Testis (tissue), 3 donors: ENCODE results near the gene SLC11A2. TPM values are rescaled to one million over a fixed set of nuclear protein-coding genes. Genes with fewer than 3 reads are reported as not detected.

Source experiments
- DNase-seq: peaks from one replicate; pipeline ENCODE4 v3.0.0-alpha.2; 2019
- H3K27ac ChIP-seq, 2 donors: fragments of 200-600 bp; sonication (generic); one replicate each; pipeline ENCODE4 v1.5.1; 2019
- H3K27me3 ChIP-seq: fragments of 200-600 bp; sonication (generic); one replicate; pipeline ENCODE4 v1.5.1; 2019
- H3K36me3 ChIP-seq: fragments of 200-600 bp; sonication (generic); one replicate; pipeline ENCODE4 v1.5.1; 2017; ENCODE audit warnings: low read depth; ENCODE audit errors: missing control alignments
- H3K4me1 ChIP-seq: fragments of 200-600 bp; sonication (generic); one replicate; pipeline ENCODE4 v1.5.1; 2019
- H3K4me3 ChIP-seq, 2 donors: fragments of 200-600 bp; sonication (generic); one replicate each; pipeline ENCODE4 v1.5.1; 2017 to 2019
- H3K9me3 ChIP-seq: fragments of 200-600 bp; sonication (generic); one replicate; pipeline ENCODE4 v1.5.1; 2017
- CTCF ChIP-seq, 3 experiments: fragments of 450-650 bp in 2 of 3; fragments of 200-600 bp in 1 of 3; sonication (generic) in 1 of 3; IDR thresholded peaks; one replicate each; pipeline ENCODE4 v1.5.1; 2016 to 2019; ENCODE audit warnings: antibody characterized with exemption in 3 of 3, mild to moderate bottlenecking in 2 of 3, moderate library complexity in 1 of 3
- POLR2A ChIP-seq: fragments of 450-650 bp; IDR thresholded peaks from one replicate; pipeline ENCODE4 v1.6.1; 2017; ENCODE audit warnings: antibody characterized with exemption, mild to moderate bottlenecking, moderate library complexity
- WGBS, 2 donors: methylation state at CpG; one replicate each; pipeline ENCODE4 v1.1.5; 2018; 5-methylcytosine and 5-hydroxymethylcytosine counted together
- intact Hi-C: fragments of 100-400 bp; cut with DNase I; formaldehyde crosslinking; loops from one replicate; pipeline ENCODE4 v1.15.1; 2023; ENCODE audit warnings: low total_unique reads
- polyA plus RNA-seq: library from polyadenylated mRNA; stranded (reverse); fragments of 350-450 nt; fragmentation: Illumina TruSeq; extraction: RNeasy Lipid Tissue Mini Kit (QIAGEN cat#74804); gene quantifications from one replicate; pipeline ENCODE4 v1.2.3, GENCODE V29; 2014; ENCODE audit warnings: low read depth, low replicate concordance; ENCODE audit not compliant: insufficient read depth
- total RNA-seq, 2 donors: library from RNA; depleted of rRNA; stranded (reverse); fragments of >200 nt; gene quantifications; one replicate each; pipeline ENCODE4 v1.2.3, GENCODE V29; 2016

Gene SLC11A2
- total and polyA plus RNA-seq, 3 donors from 2014 or later: 42.9 to 66.5 (median 63.4) TPM

DNA sequence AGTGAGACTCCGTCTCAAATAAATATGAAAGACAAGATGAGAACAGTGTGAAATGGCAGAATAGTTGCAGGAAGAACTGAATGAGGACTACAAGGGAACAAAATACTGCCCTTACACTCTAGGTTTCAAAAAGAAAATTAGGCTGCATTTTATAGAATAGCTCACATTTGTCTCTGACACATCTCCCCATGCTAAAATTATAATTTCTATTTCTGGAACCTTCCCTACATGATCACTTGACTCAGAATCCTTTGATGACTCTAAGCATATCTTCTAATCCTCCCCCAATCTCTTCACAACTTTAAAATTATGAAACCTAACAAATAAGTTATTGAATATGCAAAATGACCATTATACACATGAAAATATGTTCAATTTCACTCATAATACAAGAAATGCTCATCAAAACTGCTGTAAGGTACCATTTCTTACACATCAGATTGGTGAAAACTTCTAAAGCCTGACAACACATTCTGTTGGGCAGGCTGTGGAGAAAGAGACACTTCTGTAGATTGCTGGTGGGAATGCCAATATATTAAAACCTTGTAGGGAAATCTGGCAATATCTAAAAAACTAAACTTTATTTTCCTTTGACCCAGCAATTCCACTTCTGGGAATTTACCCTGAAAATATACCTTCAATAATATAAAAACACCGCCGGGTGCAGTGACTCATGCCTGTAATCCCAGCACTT, 78.1 kb downstream of the SLC11A2 start:
- DNase-seq: no peak
- no peaks in the 10 kb centered on the region for H3K4me1 ChIP-seq
- no peak overlapping the region for H3K27ac ChIP-seq
- WGBS, 2 donors: 87 to 95% methylated on average over 3 of the region's 3 CpGs
- no peaks in the 10 kb centered on the region for H3K36me3 ChIP-seq
- TF ChIP-seq CTCF (IDR thresholded peaks at IDR 0.05): no peak
- no peak for TF ChIP-seq POLR2A
- H3K4me3 ChIP-seq: no peak overlapping the region
- no peaks in the 10 kb centered on the region for H3K9me3 ChIP-seq
- no peaks in the 10 kb centered on the region for H3K27me3 ChIP-seq
- intact Hi-C loops: no loop called here

DNA sequence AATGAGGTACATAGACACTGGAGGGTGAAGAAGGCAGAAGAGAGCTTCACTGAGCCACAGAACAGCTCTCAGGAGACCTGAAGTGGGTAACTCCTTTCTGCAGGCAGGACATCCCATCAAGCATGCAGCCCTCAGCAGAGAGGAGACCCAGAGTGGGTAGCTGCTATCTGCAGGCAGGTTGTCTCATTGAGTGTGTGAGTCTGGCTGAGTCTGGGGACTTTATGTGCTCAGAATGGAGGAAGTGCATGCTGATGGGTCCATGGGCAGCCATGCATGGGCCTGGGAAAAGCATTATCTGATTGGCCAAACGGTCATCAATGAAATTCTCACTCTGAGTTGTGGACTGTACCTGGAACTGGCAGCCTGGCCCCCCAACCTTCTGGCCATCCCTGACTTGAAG, 88.5 kb downstream of the SLC11A2 start:
- WGBS, 2 donors: 100% methylated on average over 1 of the region's 1 CpG; no CpG with 5 or more reads in 1 of the 2 donors
- no peaks in the 10 kb centered on the region for H3K36me3 ChIP-seq
- H3K4me3 ChIP-seq: no peak overlapping the region
- no peak for TF ChIP-seq CTCF (IDR thresholded peaks at IDR 0.05)
- no peak for TF ChIP-seq POLR2A
- no peaks in the 10 kb centered on the region for H3K27me3 ChIP-seq
- no peaks in the 10 kb centered on the region for H3K9me3 ChIP-seq
- DNase-seq: no peak
- peaks cover 30% of the 10 kb centered on the region for H3K4me1 ChIP-seq
- H3K27ac ChIP-seq: no peak overlapping the region
- intact Hi-C loops: loop anchor here (10.0 kb wide), 1 partner anchor 47 kb away; no protein-coding TSS in a partner anchor

DNA sequence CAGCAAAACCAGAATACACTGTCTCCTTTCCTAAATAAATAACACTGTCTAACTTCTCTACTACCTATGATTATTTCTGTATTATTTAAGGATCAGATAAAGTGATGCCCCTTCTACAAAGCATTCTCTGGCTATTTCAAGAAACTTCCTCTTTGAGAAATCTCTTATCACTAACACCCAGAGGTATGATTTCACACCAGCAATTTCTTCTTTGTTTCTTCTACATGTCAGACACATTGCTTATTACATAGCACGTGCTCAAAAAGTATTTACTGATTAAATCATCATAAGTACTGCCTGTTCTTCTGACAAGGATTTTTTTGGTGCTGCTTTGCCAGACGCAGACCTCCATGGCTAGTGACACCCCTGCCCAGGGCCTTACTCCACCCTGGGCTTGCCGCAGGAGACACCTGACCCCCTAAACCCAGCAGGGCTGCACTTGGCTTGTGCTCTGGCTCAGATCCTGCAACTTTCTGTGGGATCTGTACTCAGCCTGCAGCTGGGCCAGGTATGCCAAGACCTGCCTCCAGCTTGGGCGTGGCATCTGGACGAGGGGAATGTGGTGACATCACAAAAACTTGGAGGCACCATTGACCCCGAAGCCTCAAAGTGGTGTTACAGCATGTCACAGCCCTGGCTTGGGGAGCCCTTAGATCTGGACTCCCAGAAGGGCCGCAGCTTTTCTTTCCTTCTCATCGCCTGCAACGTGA, 89.2 kb downstream of the SLC11A2 start:
- Histone ChIP-seq H3K4me1 (peaks cover 30% of the 10 kb centered on the region), H3K9me3 (no peaks in the 10 kb centered on the region), H3K27ac (peak overlapping the region in 1 of 2 donors; percentile 19), H3K4me3 (no peak overlapping the region), H3K27me3 (no peaks in the 10 kb centered on the region), H3K36me3 (no peaks in the 10 kb centered on the region)
- intact Hi-C loops: loop anchor here (10.0 kb wide), 1 partner anchor 48 kb away; no protein-coding TSS in a partner anchor
- DNase-seq: no peak
- TF ChIP-seq POLR2A: no peak
- TF ChIP-seq CTCF (IDR thresholded peaks at IDR 0.05): no peak
- 75 to 83% methylated on average over 6 to 9 of the region's 9 CpGs for WGBS, 2 donors

DNA sequence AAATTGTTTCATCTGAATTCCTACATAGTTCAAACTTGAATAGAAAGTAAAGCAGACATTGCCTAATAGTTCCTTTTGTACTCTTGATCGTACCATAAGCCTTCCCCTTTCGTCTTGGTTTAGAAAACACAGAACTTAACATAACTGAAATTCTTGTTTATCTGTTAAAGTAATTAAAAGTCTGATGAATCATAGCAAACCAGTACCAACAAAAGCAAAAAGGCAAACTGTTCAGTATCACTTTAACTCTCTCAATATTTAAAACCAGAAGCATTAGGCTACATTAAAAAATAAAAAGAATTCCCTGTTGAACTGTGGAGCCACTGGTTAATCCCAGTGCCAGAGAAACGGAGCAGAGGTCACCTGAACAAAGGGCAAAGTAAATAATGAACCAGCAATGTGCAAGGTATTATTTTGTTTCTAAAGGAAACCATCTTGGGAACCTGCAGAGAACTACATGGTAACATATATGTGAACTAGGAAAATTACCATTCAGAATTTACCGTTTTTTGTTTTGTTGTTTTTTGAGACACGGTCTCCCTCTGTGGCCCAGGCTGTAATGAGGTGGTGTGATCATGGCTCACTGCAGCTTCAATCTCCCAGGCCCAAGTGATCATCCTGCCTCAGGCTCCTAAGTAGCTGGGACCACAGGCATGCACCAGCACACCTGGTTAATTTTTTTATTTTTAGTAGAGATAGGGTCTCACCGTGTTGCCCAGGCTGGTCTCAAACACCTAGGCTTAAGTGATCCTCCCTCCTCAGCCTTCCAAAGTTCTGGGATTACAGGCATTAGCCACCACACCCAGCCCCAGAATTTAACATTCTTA, 91.0 kb downstream of the SLC11A2 start:
- TF ChIP-seq CTCF (IDR thresholded peaks at IDR 0.05) (no peak), POLR2A (no peak)
- WGBS, 2 donors: 41 to 44% methylated on average over 6 of the region's 6 CpGs
- peaks cover 3% of the 10 kb centered on the region for H3K36me3 ChIP-seq
- H3K27ac ChIP-seq: peak overlapping the region; percentile 46 to 78
- H3K4me3 ChIP-seq: no peak overlapping the region
- peaks cover 30% of the 10 kb centered on the region for H3K4me1 ChIP-seq
- H3K27me3 ChIP-seq: no peaks in the 10 kb centered on the region
- H3K9me3 ChIP-seq: no peaks in the 10 kb centered on the region
- no peak for DNase-seq
- intact Hi-C loops: loop anchor here (10.0 kb wide), 1 partner anchor 50 kb away; no protein-coding TSS in a partner anchor
